ENCODE data around the gene AHCYL1.

The AHCYL1 gene

GRCh38 chr1:109954041-109954512 lies 30.5 kb upstream of the AHCYL1 start:
- TF ChIP-seq CTCF (IDR thresholded peaks at IDR 0.05; ENCODE audit: insufficient read depth, low read length, missing control alignments) = no peak

GRCh38 chr1:109959632-109959973 lies 25.0 kb upstream of the AHCYL1 start:
- no peak for DNase-seq (ENCODE audit: low read depth, low spot score)
- no peak overlapping the region for H3K4me3 ChIP-seq (ENCODE audit: low read depth, low read length)
- CTCF ChIA-PET = interaction anchor here (0.9 to 4.2 kb wide), 11 partner anchors 10 to 339 kb away, joined by 3 to 30 read pairs (median 6); partner anchors contain the start of gene AHCYL1
- POLR2A ChIA-PET = interaction anchor here (0.7 kb wide), 1 partner anchor 9 kb away, joined by 3 read pairs; no protein-coding TSS in a partner anchor
- no peak for TF ChIP-seq CTCF (IDR thresholded peaks at IDR 0.05; ENCODE audit: insufficient read depth, low read length, missing control alignments)

More at GRCh38 chr1:109954041-109954512, 30.5 kb upstream of the AHCYL1 start:
- ChIA-PET CTCF (interaction anchor here (0.7 to 1.9 kb wide), 4 partner anchors 11 to 177 kb away, joined by 3 to 6 read pairs (median 4); partner anchors contain the start of gene AHCYL1), POLR2A (no interaction called here)
- DNase-seq (ENCODE audit: low read depth, low spot score) = no peak
- H3K4me3 ChIP-seq (ENCODE audit: low read depth, low read length) = no peak overlapping the region

GRCh38 chr1:109959974-109960744 lies 24.4 kb upstream of the AHCYL1 start:
- ChIA-PET POLR2A (interaction anchor here (0.7 kb wide), 1 partner anchor 9 kb away, joined by 3 read pairs; no protein-coding TSS in a partner anchor), CTCF (interaction anchor here (0.9 to 4.2 kb wide), 12 partner anchors 11 to 339 kb away, joined by 3 to 30 read pairs (median 6); partner anchors contain the start of gene AHCYL1)
- no peak for TF ChIP-seq CTCF (IDR thresholded peaks at IDR 0.05; ENCODE audit: insufficient read depth, low read length, missing control alignments)
- no peak overlapping the region for H3K4me3 ChIP-seq (ENCODE audit: low read depth, low read length)
- peak; percentile 46 for DNase-seq (ENCODE audit: low read depth, low spot score)

GRCh38 chr1:109960745-109961094 lies 23.8 kb upstream of the AHCYL1 start:
- ChIA-PET POLR2A (no interaction called here), CTCF (interaction anchor here (1.4 to 4.2 kb wide), 5 partner anchors 13 to 183 kb away, joined by 3 to 30 read pairs (median 8); partner anchors contain the start of gene AHCYL1)
- no peak for TF ChIP-seq CTCF (IDR thresholded peaks at IDR 0.05; ENCODE audit: insufficient read depth, low read length, missing control alignments)
- no peak overlapping the region for H3K4me3 ChIP-seq (ENCODE audit: low read depth, low read length)
- DNase-seq (ENCODE audit: low read depth, low spot score) = no peak

- no peak overlapping the region for H3K4me3 ChIP-seq (ENCODE audit: low read depth, low read length)
- no peak for DNase-seq (ENCODE audit: low read depth, low spot score)
- CTCF ChIA-PET = interaction anchor here (0.6 to 1.1 kb wide), 2 partner anchors 9 to 20 kb away, joined by 3 to 5 read pairs; partner anchors contain the start of gene AHCYL1
- POLR2A ChIA-PET = no interaction called here
- no peak for TF ChIP-seq CTCF (IDR thresholded peaks at IDR 0.05; ENCODE audit: insufficient read depth, low read length, missing control alignments)
Measured at GRCh38 chr1:109963864-109964263, 20.7 kb upstream of the AHCYL1 start.

GRCh38 chr1:109969146-109969829 lies 15.3 kb upstream of the AHCYL1 start:
- no peak for TF ChIP-seq CTCF (IDR thresholded peaks at IDR 0.05; ENCODE audit: insufficient read depth, low read length, missing control alignments)
- no peak for DNase-seq (ENCODE audit: low read depth, low spot score)
- CTCF ChIA-PET = interaction anchor here (1.0 to 1.7 kb wide), 2 partner anchors 15 to 194 kb away, joined by 3 to 9 read pairs; partner anchors contain the start of gene AHCYL1

More at GRCh38 chr1:109969146-109969829, 15.3 kb upstream of the AHCYL1 start:
- POLR2A ChIA-PET = interaction anchor here (1.0 kb wide), 1 partner anchor 9 kb away, joined by 3 read pairs; no protein-coding TSS in a partner anchor
- no peak overlapping the region for H3K4me3 ChIP-seq (ENCODE audit: low read depth, low read length)

Measured in AG04449 (cell line).